Medulla oblongata (tissue), 1 donor: ENCODE results near the gene CARD11.
"Not testable (repeated sequence)": the region's sequence is repeated elsewhere in the genome, so short reads cannot be mapped to it uniquely, and the experiment has no call there.

Source experiments
- DNase-seq: peaks from one replicate; pipeline ENCODE4 v3.0.0-alpha.2; 2015; ENCODE audit errors: extremely low spot score

The CARD11 gene

GRCh38 chr7:2926120-2926895 is 117.4 kb downstream of the CARD11 start:
- DNase-seq, result no peak

GRCh38 chr7:2924866-2925840 is 118.5 kb downstream of the CARD11 start:
- no peak for DNase-seq

- no peak for DNase-seq
These were observed 119.6 kb downstream of the CARD11 start for GRCh38 chr7:2923886-2924574.

GRCh38 chr7:2923291-2923781 is 120.3 kb downstream of the CARD11 start:
- no peak for DNase-seq

- no peak for DNase-seq
These were observed 120.8 kb downstream of the CARD11 start for GRCh38 chr7:2922866-2923265.

GRCh38 chr7:2922348-2922691 is 121.3 kb downstream of the CARD11 start:
- no peak for DNase-seq

GRCh38 chr7:2921653-2922347 is 121.9 kb downstream of the CARD11 start:
- no peak for DNase-seq

GRCh38 chr7:2920956-2921652 is 122.6 kb downstream of the CARD11 start:
- DNase-seq, result no peak

GRCh38 chr7:2920480-2920879 is 123.2 kb downstream of the CARD11 start:
- not testable (repeated sequence) for DNase-seq

GRCh38 chr7:2920041-2920440 is 123.6 kb downstream of the CARD11 start:
- no peak for DNase-seq

GRCh38 chr7:2919256-2919655 is 124.4 kb downstream of the CARD11 start:
- DNase-seq, result no peak

GRCh38 chr7:2918406-2918805 is 125.3 kb downstream of the CARD11 start:
- no peak for DNase-seq

GRCh38 chr7:2915023-2915422 is 128.6 kb downstream of the CARD11 start:
- DNase-seq, result no peak

- DNase-seq, result no peak
These were observed 129.8 kb downstream of the CARD11 start for GRCh38 chr7:2913760-2914387.

GRCh38 chr7:2912684-2913439 is 130.8 kb downstream of the CARD11 start:
- no peak for DNase-seq

GRCh38 chr7:2911466-2911865 is 132.2 kb downstream of the CARD11 start:
- peak; percentile 47 for DNase-seq

- no peak for DNase-seq
These were observed 134.1 kb downstream of the CARD11 start for GRCh38 chr7:2909471-2910039.

- DNase-seq, result no peak
These were observed 134.6 kb downstream of the CARD11 start for GRCh38 chr7:2909043-2909442.

GRCh38 chr7:2908103-2908683 is 135.5 kb downstream of the CARD11 start:
- no peak for DNase-seq
